ENCODE measurements around the gene ZNF423. TPM values are rescaled to one million over a fixed set of nuclear protein-coding genes. Genes with fewer than 3 reads are reported as not detected.

The ZNF423 gene
- polyA plus RNA-seq, 1 of the 3 experiments (the other 2 are of a cell fraction): 1.2 TPM

- 31% methylated on average over 7 of the region's 8 CpGs for WGBS (ENCODE audit: low lambda C conversion rate)
- POLR2A ChIA-PET: interaction anchor here (0.5 kb wide), 1 partner anchor 1318 kb away, joined by 3 read pairs; no protein-coding TSS in a partner anchor
- DNase-seq: no peak
- Histone ChIP-seq H4K20me1 (ENCODE audit: insufficient read depth) (no peaks in the 10 kb centered on the region), H3K9me3 (no peaks in the 10 kb centered on the region), H3K4me3 (ENCODE audit: low read depth in 2 of 2, low read length in 1 of 2) (no peak overlapping the region), H3K27ac (ENCODE audit: low read depth in 2 of 2, low read length in 1 of 2) (no peak overlapping the region), H2AFZ (ENCODE audit: low read depth) (no peak overlapping the region), H3K4me1 (ENCODE audit: control insufficient read depth in 1 of 2, insufficient read depth in 2 of 2, low read depth in 1 of 2, low read length in 1 of 2) (no peaks in the 10 kb centered on the region), H3K36me3 (replicated peaks in 1 of 2; ENCODE audit: control insufficient read depth in 1 of 2, insufficient read depth in 2 of 2, low read length in 1 of 2) (no peaks in the 10 kb centered on the region), H3K9ac (no peak overlapping the region), H3K4me2 (no peak overlapping the region), H3K27me3 (ENCODE audit: insufficient read depth) (peaks cover 10% of the 10 kb centered on the region; the same call in 1 of the 2 replicates), H3K9me2 (no peaks in the 10 kb centered on the region), H3F3A (replicated peaks; ENCODE audit: insufficient read depth) (no peaks in the 10 kb centered on the region), H3K79me2 (ENCODE audit: insufficient read depth) (no peaks in the 10 kb centered on the region)
- CTCF ChIA-PET: interaction anchor here (0.6 to 3.2 kb wide), 7 partner anchors 12 to 492 kb away, joined by 3 to 13 read pairs (median 3); no protein-coding TSS in a partner anchor
- TF ChIP-seq FOSL2 (IDR thresholded peaks at IDR 0.05; ENCODE audit: borderline replicate concordance, low read depth) (no peak), TEAD4 (IDR thresholded peaks at IDR 0.05; ENCODE audit: borderline replicate concordance, insufficient read depth) (no peak), ELF1 (IDR thresholded peaks at IDR 0.05) (no peak), TCF12 (IDR thresholded peaks at IDR 0.05) (no peak), FOXM1 (IDR thresholded peaks at IDR 0.05; ENCODE audit: low read depth) (no peak), EP300 (IDR thresholded peaks at IDR 0.05; ENCODE audit: borderline replicate concordance in 1 of 2, low read depth in 1 of 2, low read length in 1 of 2) (no peak), NFIC (IDR thresholded peaks at IDR 0.05; ENCODE audit: borderline replicate concordance) (no peak), TAF1 (IDR thresholded peaks at IDR 0.05; ENCODE audit: borderline replicate concordance, low read depth, low read length) (no peak), USF2 (IDR thresholded peaks at IDR 0.05; ENCODE audit: borderline replicate concordance, low read depth, low read length) (no peak), RXRA (IDR thresholded peaks at IDR 0.05; ENCODE audit: borderline replicate concordance, low read depth) (no peak), SIN3A (IDR thresholded peaks at IDR 0.05; ENCODE audit: borderline replicate concordance, low read depth, low read length) (no peak), REST (IDR thresholded peaks at IDR 0.05; ENCODE audit: low read depth, low read length) (no peak)
- TF ChIP-seq, protein P1, sequence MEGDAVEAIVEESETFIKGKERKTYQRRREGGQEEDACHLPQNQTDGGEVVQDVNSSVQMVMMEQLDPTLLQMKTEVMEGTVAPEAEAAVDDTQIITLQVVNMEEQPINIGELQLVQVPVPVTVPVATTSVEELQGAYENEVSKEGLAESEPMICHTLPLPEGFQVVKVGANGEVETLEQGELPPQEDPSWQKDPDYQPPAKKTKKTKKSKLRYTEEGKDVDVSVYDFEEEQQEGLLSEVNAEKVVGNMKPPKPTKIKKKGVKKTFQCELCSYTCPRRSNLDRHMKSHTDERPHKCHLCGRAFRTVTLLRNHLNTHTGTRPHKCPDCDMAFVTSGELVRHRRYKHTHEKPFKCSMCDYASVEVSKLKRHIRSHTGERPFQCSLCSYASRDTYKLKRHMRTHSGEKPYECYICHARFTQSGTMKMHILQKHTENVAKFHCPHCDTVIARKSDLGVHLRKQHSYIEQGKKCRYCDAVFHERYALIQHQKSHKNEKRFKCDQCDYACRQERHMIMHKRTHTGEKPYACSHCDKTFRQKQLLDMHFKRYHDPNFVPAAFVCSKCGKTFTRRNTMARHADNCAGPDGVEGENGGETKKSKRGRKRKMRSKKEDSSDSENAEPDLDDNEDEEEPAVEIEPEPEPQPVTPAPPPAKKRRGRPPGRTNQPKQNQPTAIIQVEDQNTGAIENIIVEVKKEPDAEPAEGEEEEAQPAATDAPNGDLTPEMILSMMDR (IDR thresholded peaks at IDR 0.05): no peak
- TF ChIP-seq, protein P2, sequence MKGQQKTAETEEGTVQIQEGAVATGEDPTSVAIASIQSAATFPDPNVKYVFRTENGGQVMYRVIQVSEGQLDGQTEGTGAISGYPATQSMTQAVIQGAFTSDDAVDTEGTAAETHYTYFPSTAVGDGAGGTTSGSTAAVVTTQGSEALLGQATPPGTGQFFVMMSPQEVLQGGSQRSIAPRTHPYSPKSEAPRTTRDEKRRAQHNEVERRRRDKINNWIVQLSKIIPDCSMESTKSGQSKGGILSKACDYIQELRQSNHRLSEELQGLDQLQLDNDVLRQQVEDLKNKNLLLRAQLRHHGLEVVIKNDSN (IDR thresholded peaks at IDR 0.05; ENCODE audit: borderline replicate concordance, low read depth): no peak
Measured at GRCh38 chr16:49899991-49900695, 44.2 kb upstream of the ZNF423 start.
